Measurements from ENCODE around the gene CFAP100.

Gene CFAP100

GRCh38 chr3:126480861-126481260, 86.2 kb downstream of the CFAP100 start:
- no peak for TF ChIP-seq POLR2AphosphoS5 (IDR thresholded peaks at IDR 0.05; ENCODE audit: low read depth, low read length)
- TF ChIP-seq FOXP2 (optimal IDR thresholded peaks at IDR 0.05; ENCODE audit: borderline replicate concordance, extremely low read depth, extremely low read length, insufficient read depth): no peak
- no peak for TF ChIP-seq TAF1 (IDR thresholded peaks at IDR 0.05; ENCODE audit: borderline replicate concordance, insufficient read depth, low read length)
- no peak for TF ChIP-seq REST (IDR thresholded peaks at IDR 0.05; ENCODE audit: insufficient read depth in 1 of 2, low read depth in 2 of 2, low read length in 2 of 2)
- TF ChIP-seq SIN3A (IDR thresholded peaks at IDR 0.05; ENCODE audit: borderline replicate concordance, insufficient read depth, low read length): no peak

- TF ChIP-seq FOXP2 (optimal IDR thresholded peaks at IDR 0.05; ENCODE audit: borderline replicate concordance, extremely low read depth, extremely low read length, insufficient read depth) (no peak), REST (IDR thresholded peaks at IDR 0.05; ENCODE audit: insufficient read depth in 1 of 2, low read depth in 2 of 2, low read length in 2 of 2) (no peak), SIN3A (IDR thresholded peaks at IDR 0.05; ENCODE audit: borderline replicate concordance, insufficient read depth, low read length) (no peak), POLR2AphosphoS5 (IDR thresholded peaks at IDR 0.05; ENCODE audit: low read depth, low read length) (no peak), TAF1 (IDR thresholded peaks at IDR 0.05; ENCODE audit: borderline replicate concordance, insufficient read depth, low read length) (no peak)
Measured at GRCh38 chr3:126481808-126482502, 87.2 kb downstream of the CFAP100 start.

GRCh38 chr3:126482503-126483255, 88.0 kb downstream of the CFAP100 start:
- TF ChIP-seq REST (IDR thresholded peaks at IDR 0.05; ENCODE audit: insufficient read depth in 1 of 2, low read depth in 2 of 2, low read length in 2 of 2) (no peak), POLR2AphosphoS5 (IDR thresholded peaks at IDR 0.05; ENCODE audit: low read depth, low read length) (no peak), FOXP2 (optimal IDR thresholded peaks at IDR 0.05; ENCODE audit: borderline replicate concordance, extremely low read depth, extremely low read length, insufficient read depth) (no peak), SIN3A (IDR thresholded peaks at IDR 0.05; ENCODE audit: borderline replicate concordance, insufficient read depth, low read length) (no peak), TAF1 (IDR thresholded peaks at IDR 0.05; ENCODE audit: borderline replicate concordance, insufficient read depth, low read length) (no peak)

GRCh38 chr3:126483321-126483761, 88.6 kb downstream of the CFAP100 start:
- TF ChIP-seq SIN3A (IDR thresholded peaks at IDR 0.05; ENCODE audit: borderline replicate concordance, insufficient read depth, low read length) (no peak), REST (IDR thresholded peaks at IDR 0.05; ENCODE audit: insufficient read depth in 1 of 2, low read depth in 2 of 2, low read length in 2 of 2) (no peak), FOXP2 (optimal IDR thresholded peaks at IDR 0.05; ENCODE audit: borderline replicate concordance, extremely low read depth, extremely low read length, insufficient read depth) (no peak)
